B cell (primary cell): ENCODE results near the gene MYCBPAP. TPM values are rescaled to one million over a fixed set of nuclear protein-coding genes. Genes with fewer than 3 reads are reported as not detected.

Experiments
- ATAC-seq: fragments of 200-7000 bp; cut with Tn5 transposase; one replicate; pipeline ENCODE4 v1.10.0; 2021; ENCODE audit warnings: low read depth, mild to moderate bottlenecking, moderate number of reproducible peaks, moderate library complexity
- CTCF ChIA-PET: fragments of 350-600 bp; sonication (Branson Sonifier 250); formaldehyde crosslinking; loops from one replicate; lab custom pipeline; 2021; ENCODE audit warnings: antibody characterized with exemption, inconsistent platforms; lab: Charles Lee
- POLR2A ChIA-PET: fragments of 350-600 bp; sonication (Branson Sonifier 250); formaldehyde crosslinking; loops from one replicate; lab custom pipeline; 2021; ENCODE audit warnings: antibody characterized with exemption; lab: Charles Lee
- DNase-seq: peaks from one replicate; pipeline ENCODE4 v3.0.0; 2013
- H2AFZ ChIP-seq: 2 replicates; pipeline ENCODE4 v1.6.1; 2012; ENCODE audit warnings: mild to moderate bottlenecking, low read depth, low read length; ENCODE audit not compliant: insufficient read depth, poor library complexity, severe bottlenecking
- H3K27ac ChIP-seq, 2 donors: 1 replicate in 1 of 2; 2 replicates in 1 of 2; pipeline ENCODE4 v1.5.1; 2012 to 2013; ENCODE audit warnings: low read length in 2 of 2, mild to moderate bottlenecking in 2 of 2, moderate library complexity in 1 of 2
- H3K27me3 ChIP-seq, 4 experiments: fragments of 200-600 bp in 1 of 4; sonication (generic) in 1 of 4; replicated peaks in 1 of 4; 1 replicate in 2 of 4; 2 replicates in 2 of 4; pipeline versions ENCODE4 v1.6.1 to v1.7.0; 2013 to 2016; ENCODE audit warnings: low read length in 3 of 4, mild to moderate bottlenecking in 2 of 4, mixed read lengths in 1 of 4, moderate library complexity in 1 of 4; ENCODE audit not compliant: insufficient read depth in 4 of 4, control insufficient read depth in 3 of 4; ENCODE audit errors: control extremely low read depth in 1 of 4
- H3K36me3 ChIP-seq, 2 experiments: replicated peaks in 1 of 2; 1 replicate in 1 of 2; 2 replicates in 1 of 2; pipeline versions ENCODE4 v1.6.1 to v1.7.1; 2013; ENCODE audit warnings: low read length in 1 of 2; ENCODE audit not compliant: insufficient read depth in 2 of 2, control insufficient read depth in 1 of 2; ENCODE audit errors: control extremely low read depth in 1 of 2, extremely low read depth in 1 of 2
- H3K4me1 ChIP-seq, 2 donors: fragments of 200-600 bp in 1 of 2; sonication (generic) in 1 of 2; 1 replicate in 1 of 2; 2 replicates in 1 of 2; pipeline versions ENCODE4 v1.5.1 to v1.6.1; 2013 to 2017; ENCODE audit warnings: low read length in 2 of 2; ENCODE audit not compliant: control insufficient read depth in 2 of 2, insufficient read depth in 2 of 2
- H3K4me2 ChIP-seq: replicated peaks from 2 replicates; pipeline ENCODE3; 2012; ENCODE audit warnings: mild to moderate bottlenecking, low read depth, low read length; ENCODE audit not compliant: poor library complexity, severe bottlenecking
- H3K4me3 ChIP-seq, 5 experiments: fragments of 200-600 bp in 1 of 5; sonication (generic) in 1 of 5; 1 replicate in 3 of 5; 2 replicates in 2 of 5; pipeline versions ENCODE4 v1.5.1 to v1.7.0; 2011 to 2016; ENCODE audit warnings: low read length in 4 of 5, mild to moderate bottlenecking in 4 of 5, low read depth in 2 of 5, control low read depth in 1 of 5, moderate library complexity in 1 of 5; ENCODE audit not compliant: insufficient read depth in 1 of 5; ENCODE audit errors: control extremely low read depth in 1 of 5, extremely low read depth in 1 of 5
- H3K79me2 ChIP-seq: fragments of 200-600 bp; sonication (generic); one replicate; pipeline ENCODE4 v1.6.0; 2016; ENCODE audit warnings: low read length; ENCODE audit not compliant: control insufficient read depth, insufficient read depth
- H3K9ac ChIP-seq: fragments of 200-600 bp; sonication (generic); 2 replicates; pipeline ENCODE4 v1.6.1; 2017; ENCODE audit warnings: mild to moderate bottlenecking, low read length, moderate library complexity
- H3K9me3 ChIP-seq, 3 donors: one replicate each; pipeline versions ENCODE4 v1.6.1 to v1.7.1; 2013; ENCODE audit warnings: low read length in 2 of 3; ENCODE audit not compliant: control insufficient read depth in 2 of 3, insufficient read depth in 1 of 3; ENCODE audit errors: control extremely low read depth in 1 of 3
- H4K20me1 ChIP-seq: 2 replicates; pipeline ENCODE4 v1.6.0; 2012; ENCODE audit warnings: mild to moderate bottlenecking, low read length; ENCODE audit not compliant: insufficient read depth, control insufficient read depth, poor library complexity, severe bottlenecking
- H3K27ac Mint-ChIP-seq: one replicate; pipeline ENCODE4 v1.8.0; 2021; ENCODE audit warnings: mixed read lengths
- H3K27me3 Mint-ChIP-seq: one replicate; pipeline ENCODE4 v1.8.0; 2021; ENCODE audit warnings: mixed read lengths
- H3K4me1 Mint-ChIP-seq: one replicate; pipeline ENCODE4 v1.8.0; 2021; ENCODE audit warnings: mixed read lengths
- H3K4me3 Mint-ChIP-seq: one replicate; pipeline ENCODE4 v1.8.0; 2021; ENCODE audit warnings: mixed read lengths
- H3K9me3 Mint-ChIP-seq: one replicate; pipeline ENCODE4 v1.8.0; 2022; ENCODE audit warnings: mixed read lengths; ENCODE audit not compliant: insufficient read depth
- EZH2 ChIP-seq: IDR thresholded peaks from 2 replicates; pipeline ENCODE4 v1.6.1; 2012; ENCODE audit warnings: borderline replicate concordance, low read depth, mild to moderate bottlenecking, moderate library complexity, low read length; ENCODE audit not compliant: insufficient read depth, poor library complexity, severe bottlenecking
- WGBS: methylation state at CpG from one replicate; pipeline ENCODE4 v1.1.5; 2013; ENCODE audit warnings: missing lambda C conversion rate; ENCODE audit not compliant: insufficient coverage; 5-methylcytosine and 5-hydroxymethylcytosine counted together
- intact Hi-C: fragments of 100-400 bp; cut with micrococcal nuclease; formaldehyde crosslinking; loops from one replicate; pipeline ENCODE4 v1.10.0; 2022
- polyA plus RNA-seq: library from polyadenylated mRNA; depleted of rRNA; stranded (reverse); fragments of >200 nt; gene quantifications from 2 replicates; pipeline ENCODE4 v1.2.3, GENCODE V29; 2012
- total RNA-seq, 2 donors: library from RNA; stranded (reverse); fragments of 120-200 nt in 1 of 2; gene quantifications; 1 replicate in 1 of 2; 2 replicates in 1 of 2; pipeline versions ENCODE4 v1.2.3 to v1.2.4, GENCODE V29; 2013 to 2022
- TF ChIP-seq, protein P1 (sequence below): fragments of 200-600 bp; IDR thresholded peaks from one replicate; pipeline ENCODE4 v1.8.0; 2022; ENCODE audit warnings: antibody characterized with exemption, mild to moderate bottlenecking

Gene MYCBPAP
- total and polyA plus RNA-seq, 2 donors (not counting 1 experiment from before 2014, with no cell fraction given) = 1.9 to 5.1 TPM

DNA sequence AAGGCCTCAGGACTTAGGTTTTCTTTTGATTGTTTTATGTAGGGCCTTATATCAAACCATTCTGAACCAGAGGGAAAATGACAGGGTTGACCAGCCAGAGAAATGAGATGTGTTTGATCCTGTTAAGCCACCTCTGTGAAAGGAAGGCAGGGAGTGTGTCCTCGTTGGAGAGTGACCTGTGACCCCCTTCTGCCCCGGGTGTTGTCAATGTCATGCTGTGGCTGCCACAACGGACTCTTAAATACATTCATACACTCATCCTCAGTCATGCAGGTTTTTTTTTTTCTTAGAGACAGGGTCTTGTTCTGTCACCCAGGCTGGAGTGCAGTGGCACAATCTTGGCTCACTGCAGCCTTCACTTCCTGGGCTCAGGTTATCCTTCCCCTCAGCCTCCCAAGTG is 6.1 kb downstream of the MYCBPAP start:
- H3K4me3 ChIP-seq = no peak overlapping the region
- H3K36me3 ChIP-seq = no peaks in the 10 kb centered on the region
- H4K20me1 ChIP-seq = no peaks in the 10 kb centered on the region
- ChIA-PET POLR2A (no interaction called here), CTCF (no interaction called here)
- no peak overlapping the region for H2AFZ ChIP-seq
- H3K79me2 ChIP-seq = no peaks in the 10 kb centered on the region
- H3K9me3 ChIP-seq = no peaks in the 10 kb centered on the region
- peaks cover 0 to 5% of the 10 kb centered on the region in 2 donors for H3K4me1 ChIP-seq
- no peak overlapping the region for H3K4me3 Mint-ChIP-seq
- intact Hi-C loops = no loop called here
- no peak overlapping the region for H3K4me2 ChIP-seq
- H3K9ac ChIP-seq = no peak overlapping the region
- H3K27me3 Mint-ChIP-seq = no peaks in the 10 kb centered on the region
- peaks cover 15% of the 10 kb centered on the region for H3K4me1 Mint-ChIP-seq
- no peak overlapping the region for H3K27ac ChIP-seq
- H3K27me3 ChIP-seq = no peaks in the 10 kb centered on the region
- H3K9me3 Mint-ChIP-seq = no peaks in the 10 kb centered on the region
- TF ChIP-seq, protein P1, sequence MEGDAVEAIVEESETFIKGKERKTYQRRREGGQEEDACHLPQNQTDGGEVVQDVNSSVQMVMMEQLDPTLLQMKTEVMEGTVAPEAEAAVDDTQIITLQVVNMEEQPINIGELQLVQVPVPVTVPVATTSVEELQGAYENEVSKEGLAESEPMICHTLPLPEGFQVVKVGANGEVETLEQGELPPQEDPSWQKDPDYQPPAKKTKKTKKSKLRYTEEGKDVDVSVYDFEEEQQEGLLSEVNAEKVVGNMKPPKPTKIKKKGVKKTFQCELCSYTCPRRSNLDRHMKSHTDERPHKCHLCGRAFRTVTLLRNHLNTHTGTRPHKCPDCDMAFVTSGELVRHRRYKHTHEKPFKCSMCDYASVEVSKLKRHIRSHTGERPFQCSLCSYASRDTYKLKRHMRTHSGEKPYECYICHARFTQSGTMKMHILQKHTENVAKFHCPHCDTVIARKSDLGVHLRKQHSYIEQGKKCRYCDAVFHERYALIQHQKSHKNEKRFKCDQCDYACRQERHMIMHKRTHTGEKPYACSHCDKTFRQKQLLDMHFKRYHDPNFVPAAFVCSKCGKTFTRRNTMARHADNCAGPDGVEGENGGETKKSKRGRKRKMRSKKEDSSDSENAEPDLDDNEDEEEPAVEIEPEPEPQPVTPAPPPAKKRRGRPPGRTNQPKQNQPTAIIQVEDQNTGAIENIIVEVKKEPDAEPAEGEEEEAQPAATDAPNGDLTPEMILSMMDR = no peak
- TF ChIP-seq EZH2 = no peak
- no peak for DNase-seq
- no peak overlapping the region for H3K27ac Mint-ChIP-seq
- ATAC-seq = no peak
- no CpG with 5 or more reads among the region's 3 CpGs for WGBS

DNA sequence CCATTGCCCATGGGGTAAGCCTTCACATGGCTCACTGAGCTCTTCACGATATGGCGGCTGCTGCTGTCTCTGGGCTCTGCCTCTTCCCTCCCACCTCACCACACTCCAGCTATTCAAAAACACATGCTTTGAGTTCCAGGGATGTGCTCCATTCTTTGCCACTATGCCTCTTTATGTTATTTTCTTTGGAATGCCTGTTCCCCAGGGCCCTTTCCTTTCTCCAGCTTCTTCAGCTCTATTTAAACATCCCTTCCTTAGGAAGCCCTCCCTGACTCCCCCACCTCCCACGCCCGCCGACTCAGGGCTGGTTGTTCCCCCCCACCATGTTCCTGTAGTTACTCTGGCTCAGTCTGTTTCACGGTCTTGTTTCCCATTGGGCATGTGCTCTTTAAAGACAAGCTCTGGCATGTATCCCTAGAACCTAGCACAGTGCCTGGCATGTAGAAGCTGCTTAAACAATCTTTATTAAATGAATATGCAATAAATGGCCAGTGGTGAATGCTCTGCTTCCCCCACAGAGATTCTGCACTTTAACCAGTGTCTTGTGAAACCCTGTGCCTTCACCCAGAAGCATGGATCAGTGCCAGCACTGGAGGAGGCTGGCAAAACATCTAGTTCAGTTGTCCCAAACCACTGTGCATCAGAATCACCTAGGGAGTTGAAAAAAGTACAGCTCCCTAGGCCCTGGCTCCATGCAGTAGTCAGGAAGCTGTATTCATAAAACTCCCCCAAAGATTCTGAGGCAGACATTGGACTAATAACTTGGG is 6.9 kb downstream of the MYCBPAP start:
- ATAC-seq = no peak
- DNase-seq = no peak
- ChIA-PET CTCF (interaction anchor here (0.7 to 0.8 kb wide), 2 partner anchors 11 to 62 kb away, joined by 3 read pairs; no protein-coding TSS in a partner anchor), POLR2A (no interaction called here)
- intact Hi-C loops = no loop called here
- WGBS = 94% methylated on average over 5 of the region's 6 CpGs
- Histone ChIP-seq H3K36me3 (no peaks in the 10 kb centered on the region), H3K27ac (no peak overlapping the region), H3K4me2 (no peak overlapping the region), H3K9me3 (no peaks in the 10 kb centered on the region), H3K79me2 (no peaks in the 10 kb centered on the region), H3K27me3 (no peaks in the 10 kb centered on the region), H4K20me1 (no peaks in the 10 kb centered on the region), H3K4me1 (peaks cover 0 to 5% of the 10 kb centered on the region in 2 donors), H3K9ac (no peak overlapping the region), H2AFZ (no peak overlapping the region), H3K4me3 (no peak overlapping the region)
- Mint-ChIP-seq H3K27me3 (no peaks in the 10 kb centered on the region), H3K4me3 (no peak overlapping the region), H3K9me3 (no peaks in the 10 kb centered on the region), H3K4me1 (peaks cover 11% of the 10 kb centered on the region), H3K27ac (no peak overlapping the region)
- no peak for TF ChIP-seq EZH2
- TF ChIP-seq, protein P1 = no peak
